GM12878 (cell line): ENCODE results near the gene LPCAT4. TPM values are rescaled to one million over a fixed set of nuclear protein-coding genes. Genes with fewer than 3 reads are reported as not detected.

Source experiments
- ATAC-seq: fragments of 200-7000 bp; cut with Tn5 transposase; 3 replicates; pipeline ENCODE4 v1.9.1; 2020; ENCODE audit warnings: mild to moderate bottlenecking, moderate library complexity
- BruUV-seq: library from RNA; stranded (reverse); fragments of 400-500 nt; replicated peaks from 2 replicates; lab custom pipeline; 2021; lab: Mats Ljungman, UMichigan
- CTCF ChIA-PET: fragments of 300-600 bp; sonication (Branson Sonifier 250); formaldehyde crosslinking; extraction: SDS; loops from one replicate; lab custom pipeline; 2021; ENCODE audit warnings: inconsistent platforms; lab: Yijun Ruan, JAX
- POLR2A ChIA-PET: fragments of 350-600 bp; formaldehyde crosslinking; extraction: SDS; loops from one replicate; lab custom pipeline; 2021; ENCODE audit warnings: inconsistent platforms; lab: Charles Lee
- RAD21 ChIA-PET: fragments of 300-600 bp; sonication (Branson Sonifier 250); formaldehyde crosslinking; loops from one replicate; lab custom pipeline; 2023; ENCODE audit warnings: antibody characterized with exemption; ENCODE audit not compliant: unreplicated experiment; lab: Charles Lee
- SMC1A ChIA-PET: fragments of 300-600 bp; sonication (Branson Sonifier 250); formaldehyde crosslinking; loops from one replicate; lab custom pipeline; 2023; ENCODE audit not compliant: unreplicated experiment, uncharacterized antibody; lab: Charles Lee
- DNase-seq: peaks from one replicate; pipeline ENCODE4 v3.0.0-alpha.2; 2011; ENCODE audit warnings: low read depth, low spot score
- FAIRE-seq: peaks from 3 replicates; lab custom pipeline; 2011; peaks lifted over from hg19 to GRCh38; lab: Jason Lieb, UNC
- H2AFZ ChIP-seq: 2 replicates; pipeline ENCODE4 v1.6.0; 2011; ENCODE audit warnings: low read depth, low read length, control low read depth; ENCODE audit not compliant: control insufficient read depth
- H3K27ac ChIP-seq: 2 replicates; pipeline ENCODE4 v1.5.1; 2011; ENCODE audit warnings: control low read depth; ENCODE audit not compliant: control insufficient read depth, insufficient read depth
- H3K27me3 ChIP-seq, 2 experiments: replicated peaks in 1 of 2; 2 replicates each; pipeline versions ENCODE4 v1.6.0 to v1.6.1; 2011; ENCODE audit warnings: low read length in 1 of 2; ENCODE audit not compliant: control insufficient read depth in 2 of 2, insufficient read depth in 2 of 2
- H3K36me3 ChIP-seq, 2 experiments: 2 replicates each; pipeline ENCODE4 v1.5.1; 2011; ENCODE audit warnings: low read length in 1 of 2; ENCODE audit not compliant: control insufficient read depth in 2 of 2, insufficient read depth in 2 of 2
- H3K4me1 ChIP-seq: 2 replicates; pipeline ENCODE4 v1.6.1; 2011; ENCODE audit warnings: mild to moderate bottlenecking, low read length, moderate library complexity, mixed read lengths; ENCODE audit not compliant: control insufficient read depth, insufficient read depth
- H3K4me2 ChIP-seq: 2 replicates; pipeline ENCODE4 v1.6.0; 2011; ENCODE audit warnings: control low read depth; ENCODE audit not compliant: control insufficient read depth, insufficient read depth
- H3K4me3 ChIP-seq: fragments of 200-600 bp; sonication (generic); 2 replicates; pipeline ENCODE4 v1.5.1; 2016
- H3K79me2 ChIP-seq: 2 replicates; pipeline ENCODE4 v1.6.0; 2011; ENCODE audit warnings: low read length; ENCODE audit not compliant: control insufficient read depth, insufficient read depth
- H3K9ac ChIP-seq: 2 replicates; pipeline ENCODE4 v1.8.0; 2011; ENCODE audit warnings: low read length, control low read depth, mixed read lengths; ENCODE audit not compliant: control insufficient read depth, insufficient read depth
- H3K9me3 ChIP-seq: replicated peaks from 3 replicates; pipeline ENCODE4 v1.5.1; 2011; ENCODE audit warnings: mild to moderate bottlenecking, low read length; ENCODE audit not compliant: control insufficient read depth, insufficient read depth
- H4K20me1 ChIP-seq: 2 replicates; pipeline ENCODE4 v1.6.0; 2011; ENCODE audit not compliant: control insufficient read depth, insufficient read depth
- CEBPB ChIP-seq, 2 experiments: fragments of 150-350 bp in 1 of 2; IDR thresholded peaks; 2 replicates each; pipeline ENCODE4 v1.6.1; 2012 to 2014; ENCODE audit warnings: low read depth in 2 of 2, low read length in 2 of 2, borderline replicate concordance in 1 of 2, inconsistent platforms in 1 of 2
- CTCF ChIP-seq, 3 experiments: IDR thresholded peaks in 2 of 3; conservative IDR thresholded peaks in 1 of 3; 2 replicates each; pipeline ENCODE4 v1.5.1; 2011; ENCODE audit warnings: low read depth in 3 of 3, low read length in 3 of 3, mild to moderate bottlenecking in 3 of 3, control low read depth in 2 of 3, moderate library complexity in 2 of 3, inconsistent platforms in 1 of 3, mixed read lengths in 1 of 3; ENCODE audit not compliant: control insufficient read depth in 2 of 3, insufficient read depth in 1 of 3; ENCODE audit errors: extremely low read depth in 1 of 3
- EED ChIP-seq: sonication (generic); IDR thresholded peaks from 2 replicates; pipeline ENCODE4 v1.6.1; 2016; ENCODE audit warnings: antibody characterized with exemption, low read depth
- EZH2 ChIP-seq: IDR thresholded peaks from 2 replicates; pipeline ENCODE4 v1.6.1; 2012; ENCODE audit warnings: low read depth, mild to moderate bottlenecking, control low read depth, inconsistent platforms, low read length, borderline replicate concordance; ENCODE audit not compliant: control insufficient read depth
- GABPA ChIP-seq: IDR thresholded peaks from 2 replicates; pipeline ENCODE4 v1.6.1; 2014; ENCODE audit warnings: antibody characterized with exemption, low read depth, mild to moderate bottlenecking, inconsistent platforms
- MTA3 ChIP-seq: IDR thresholded peaks from 2 replicates; pipeline ENCODE4 v1.6.1; 2012; ENCODE audit warnings: low read length, inconsistent platforms, borderline replicate concordance
- MXI1 ChIP-seq: fragments of 150-350 bp; IDR thresholded peaks from 2 replicates; pipeline ENCODE4 v1.6.1; 2011; ENCODE audit warnings: low read depth, mild to moderate bottlenecking, inconsistent platforms, low read length, improper control_type of control experiment
- MYC ChIP-seq: IDR thresholded peaks from 2 replicates; pipeline ENCODE4 v1.6.1; 2011; ENCODE audit warnings: mild to moderate bottlenecking, low read length, moderate library complexity, inconsistent platforms; ENCODE audit not compliant: insufficient read depth, insufficient replicate concordance, insufficient read length, severe bottlenecking
- NFYA ChIP-seq: IDR thresholded peaks from 2 replicates; pipeline ENCODE4 v1.6.1; 2011; ENCODE audit warnings: low read depth, mild to moderate bottlenecking, low read length, improper control_type of control experiment, borderline replicate concordance
- PAX5 ChIP-seq: IDR thresholded peaks from 2 replicates; pipeline ENCODE4 v1.6.1; 2011; ENCODE audit warnings: low read depth, low read length, borderline replicate concordance
- RUNX3 ChIP-seq: IDR thresholded peaks from 2 replicates; pipeline ENCODE4 v1.6.1; 2012; ENCODE audit warnings: low read length, inconsistent platforms
- SMAD5 ChIP-seq: IDR thresholded peaks from 2 replicates; pipeline ENCODE4 v1.6.1; 2016; ENCODE audit warnings: antibody characterized with exemption, low read depth
- SRF ChIP-seq, 2 experiments: IDR thresholded peaks; 2 replicates each; pipeline ENCODE4 v1.6.1; 2011; ENCODE audit warnings: low read depth in 2 of 2, low read length in 2 of 2, mild to moderate bottlenecking in 1 of 2, moderate library complexity in 1 of 2
- TCF3 ChIP-seq: IDR thresholded peaks from 2 replicates; pipeline ENCODE4 v1.6.1; 2012; ENCODE audit warnings: low read depth, mild to moderate bottlenecking, low read length, borderline replicate concordance; ENCODE audit not compliant: insufficient read depth
- YY1 ChIP-seq: IDR thresholded peaks from 2 replicates; pipeline ENCODE4 v1.6.1; 2011; ENCODE audit warnings: low read depth, mild to moderate bottlenecking, low read length
- ZZZ3 ChIP-seq: IDR thresholded peaks from 2 replicates; pipeline ENCODE4 v1.6.1; 2011; ENCODE audit warnings: low read depth; ENCODE audit not compliant: control insufficient read depth, insufficient read length
- WGBS: methylation state at CpG from one replicate; pipeline ENCODE4 v1.1.6; 2016; ENCODE audit warnings: low lambda C conversion rate; ENCODE audit not compliant: insufficient replicate concordance, insufficient coverage; ENCODE audit errors: missing lambda C conversion rate; 5-methylcytosine and 5-hydroxymethylcytosine counted together
- in situ Hi-C: fragments of 300-500 bp; cut with MboI; formaldehyde crosslinking; loops from 9 replicates; pipeline ENCODE4 v1.14.3; 2018; ENCODE audit warnings: mixed read lengths
- intact Hi-C: fragments of 100-400 bp; cut with micrococcal nuclease; formaldehyde crosslinking; loops from one replicate; pipeline ENCODE4 v1.14.2; 2022; ENCODE audit not compliant: unreplicated experiment
- polyA plus RNA-seq, 11 experiments: library from polyadenylated mRNA; depleted of rRNA in 4 of 11; unstranded in 6 of 11; stranded (reverse) in 5 of 11; fragments of >200 nt; fragmentation: Nextera tagmentation in 4 of 11; fragmentation: Illumina TruSeq in 1 of 11; extraction: Ambion mirVana in 4 of 11; extraction: Trizol in 1 of 11; gene quantifications; 1 replicate in 1 of 11; 2 replicates in 10 of 11; pipeline versions ENCODE4 v1.2.1 to v1.2.3, GENCODE V29; 2011 to 2016; ENCODE audit warnings: inconsistent platforms in 2 of 11, missing spikeins in 2 of 11, low read depth in 1 of 11
- total RNA-seq, 4 experiments: library from RNA; depleted of rRNA in 3 of 4; stranded (reverse); fragments of >200 nt in 3 of 4; fragmentation: Illumina TruSeq in 1 of 4; extraction: Trizol in 1 of 4; gene quantifications; 2 replicates each; pipeline versions ENCODE4 v1.2.1 to v1.2.3, GENCODE V29; 2013 to 2021
- TF ChIP-seq, protein P1 (sequence below): fragments of 450-650 bp; IDR thresholded peaks from 2 replicates; pipeline ENCODE4 v1.6.1; 2018; ENCODE audit warnings: borderline replicate concordance, mild to moderate bottlenecking; ENCODE audit not compliant: partially characterized antibody

Gene LPCAT4
- total and polyA plus RNA-seq, 10 of the 15 experiments (the other 5 are each of a cell fraction or from before 2014, with no cell fraction given), result 14.4 to 57.2 (median 33.0) TPM

- no peaks in the 10 kb centered on the region for H4K20me1 ChIP-seq
- no peak overlapping the region for H3K4me3 ChIP-seq
- H3K4me2 ChIP-seq, result no peak overlapping the region
- H3K79me2 ChIP-seq, result no peaks in the 10 kb centered on the region; the same call in 1 of the 2 replicates
- CTCF ChIA-PET, result interaction anchor here (2.1 kb wide), 1 partner anchor 118 kb away, joined by 8 read pairs; no protein-coding TSS in a partner anchor
- TSS peak; percentile 42 for BruUV-seq
- H2AFZ ChIP-seq, result no peak overlapping the region
- no peak for TF ChIP-seq YY1
- no peak for TF ChIP-seq CEBPB (IDR thresholded peaks at IDR 0.05; ENCODE audit: borderline replicate concordance in 1 of 2, low read depth in 2 of 2, low read length in 2 of 2)
- TF ChIP-seq EZH2, result no peak
- no peak for TF ChIP-seq RUNX3
- TF ChIP-seq MYC, result no peak
- TF ChIP-seq SMAD5, result no peak
- no peak for TF ChIP-seq MTA3
- no peak for TF ChIP-seq NFYA
- no peak for TF ChIP-seq TCF3
- TF ChIP-seq SRF (IDR thresholded peaks at IDR 0.05; ENCODE audit: low read depth in 2 of 2, low read length in 2 of 2), result no peak
- TF ChIP-seq EED, result no peak
- TF ChIP-seq ZZZ3, result no peak
- TF ChIP-seq GABPA, result no peak
- no peak for TF ChIP-seq PAX5
- no peak for TF ChIP-seq MXI1
- TF ChIP-seq, protein P1, sequence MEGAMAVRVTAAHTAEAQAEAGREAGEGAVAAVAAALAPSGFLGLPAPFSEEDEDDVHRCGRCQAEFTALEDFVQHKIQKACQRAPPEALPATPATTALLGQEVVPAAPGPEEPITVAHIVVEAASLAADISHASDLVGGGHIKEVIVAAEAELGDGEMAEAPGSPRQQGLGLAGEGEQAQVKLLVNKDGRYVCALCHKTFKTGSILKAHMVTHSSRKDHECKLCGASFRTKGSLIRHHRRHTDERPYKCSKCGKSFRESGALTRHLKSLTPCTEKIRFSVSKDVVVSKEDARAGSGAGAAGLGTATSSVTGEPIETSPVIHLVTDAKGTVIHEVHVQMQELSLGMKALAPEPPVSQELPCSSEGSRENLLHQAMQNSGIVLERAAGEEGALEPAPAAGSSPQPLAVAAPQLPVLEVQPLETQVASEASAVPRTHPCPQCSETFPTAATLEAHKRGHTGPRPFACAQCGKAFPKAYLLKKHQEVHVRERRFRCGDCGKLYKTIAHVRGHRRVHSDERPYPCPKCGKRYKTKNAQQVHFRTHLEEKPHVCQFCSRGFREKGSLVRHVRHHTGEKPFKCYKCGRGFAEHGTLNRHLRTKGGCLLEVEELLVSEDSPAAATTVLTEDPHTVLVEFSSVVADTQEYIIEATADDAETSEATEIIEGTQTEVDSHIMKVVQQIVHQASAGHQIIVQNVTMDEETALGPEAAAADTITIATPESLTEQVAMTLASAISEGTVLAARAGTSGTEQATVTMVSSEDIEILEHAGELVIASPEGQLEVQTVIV, result no peak
- TF ChIP-seq CTCF (IDR thresholded peaks at IDR 0.05 in 2 of 3, conservative IDR thresholded peaks at IDR 0.05 in 1 of 3; ENCODE audit: control insufficient read depth in 2 of 3, extremely low read depth in 1 of 3, insufficient read depth in 1 of 3, low read depth in 3 of 3, low read length in 3 of 3), result no peak
- DNase-seq (no peak), FAIRE-seq (no peak), ATAC-seq (no peak)
- intact Hi-C loops, result no loop called here
- WGBS, result 67% methylated on average over 3 of the region's 3 CpGs
- H3K9ac ChIP-seq, result no peak overlapping the region
- RAD21 ChIA-PET, result interaction anchor here (1.5 kb wide), 1 partner anchor 8 kb away, joined by 3 read pairs; the partner anchor contains the start of gene LPCAT4
- in situ Hi-C loops, result no loop called here
- no peaks in the 10 kb centered on the region for H3K27me3 ChIP-seq
- peaks cover 0 to 21% of the 10 kb centered on the region in 2 experiments for H3K36me3 ChIP-seq
- POLR2A ChIA-PET, result interaction anchor here (0.5 kb wide), 1 partner anchor 156 kb away, joined by 4 read pairs; no protein-coding TSS in a partner anchor
- H3K27ac ChIP-seq, result no peak overlapping the region
- H3K4me1 ChIP-seq, result no peaks in the 10 kb centered on the region
- SMC1A ChIA-PET, result interaction anchor here (0.9 kb wide), 1 partner anchor 24 kb away, joined by 3 read pairs; no protein-coding TSS in a partner anchor
- no peaks in the 10 kb centered on the region for H3K9me3 ChIP-seq
These were observed 7.6 kb downstream of the LPCAT4 start for GRCh38 chr15:34359416-34359815.
